Measurements from ENCODE around the gene DPYSL3.
"Not testable (repeated sequence)": the region's sequence is repeated elsewhere in the genome, so short reads cannot be mapped to it uniquely, and the experiment has no call there.

The DPYSL3 gene

DNA sequence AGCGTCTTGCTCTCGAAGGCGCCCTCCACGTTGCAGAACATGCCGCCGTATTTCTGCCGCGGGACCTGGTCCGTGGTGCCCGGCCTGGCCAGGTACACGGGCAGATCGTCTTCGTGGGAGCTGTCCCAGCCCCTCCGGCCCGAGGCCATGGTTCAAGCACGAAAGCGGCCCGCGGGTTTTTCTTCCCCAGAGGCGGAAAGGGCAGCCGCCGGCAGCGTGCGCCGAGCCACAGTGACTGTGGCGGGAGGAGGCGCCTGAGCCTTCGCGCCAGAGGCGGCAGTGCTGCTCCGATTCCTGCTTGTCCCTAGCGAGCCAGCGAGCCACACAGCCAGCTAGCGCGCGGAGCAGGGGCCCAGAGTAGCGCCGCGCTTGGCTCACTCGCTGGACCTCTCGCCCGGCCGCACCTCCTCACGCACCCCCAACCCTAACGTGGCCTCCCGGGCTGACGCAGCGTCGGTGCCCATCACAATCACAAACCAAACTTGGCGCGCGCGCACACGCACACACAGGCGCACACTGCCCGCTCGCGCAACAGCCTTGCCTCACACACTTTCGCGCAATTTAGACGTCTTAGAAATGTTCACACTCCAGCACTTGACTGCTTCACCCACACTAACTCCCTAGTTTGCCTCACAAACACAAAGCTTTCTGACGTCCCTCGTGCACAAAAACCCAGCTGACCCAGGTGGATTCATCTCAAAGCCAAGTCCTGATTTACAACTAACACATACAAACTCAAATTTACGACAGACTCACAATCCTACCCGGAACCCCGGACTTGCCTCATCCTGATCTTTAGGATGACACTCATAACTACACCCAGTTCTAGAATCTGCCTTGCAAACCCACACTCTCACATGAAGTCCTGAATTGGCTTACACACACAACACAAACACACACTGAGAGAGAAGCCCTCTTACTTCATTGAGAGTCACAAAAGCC is at the start of gene DPYSL3:
TSS of gene DPYSL3 (minus strand) at position 359 of the 942 bp plus-strand sequence. CDS start at position 149, 210 bp downstream.
- no peak for DNase-seq

DNA sequence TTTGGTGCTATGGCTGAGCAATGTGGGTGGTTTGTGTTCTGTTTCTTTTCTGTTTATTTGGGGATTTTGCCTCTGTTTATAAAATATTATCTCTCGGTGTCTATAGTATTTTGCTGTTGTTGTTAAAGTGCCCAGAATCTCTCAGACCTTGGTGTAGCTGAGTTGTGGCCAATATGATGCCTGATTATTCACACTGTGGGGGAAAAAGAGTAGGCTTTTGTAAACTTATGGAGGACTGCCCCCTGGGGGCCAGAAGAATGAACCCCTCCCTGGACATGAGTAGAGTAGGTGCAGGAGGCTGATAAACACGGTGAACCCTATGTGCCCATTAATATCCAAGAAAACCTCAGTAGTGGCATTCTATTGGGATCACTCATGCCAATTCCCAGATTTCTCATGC is 49.0 kb upstream of the DPYSL3 start:
- no peak for DNase-seq

- DNase-seq = no peak
These were observed 48.2 kb upstream of the DPYSL3 start for GRCh38 chr5:147557876-147558745.

DNA sequence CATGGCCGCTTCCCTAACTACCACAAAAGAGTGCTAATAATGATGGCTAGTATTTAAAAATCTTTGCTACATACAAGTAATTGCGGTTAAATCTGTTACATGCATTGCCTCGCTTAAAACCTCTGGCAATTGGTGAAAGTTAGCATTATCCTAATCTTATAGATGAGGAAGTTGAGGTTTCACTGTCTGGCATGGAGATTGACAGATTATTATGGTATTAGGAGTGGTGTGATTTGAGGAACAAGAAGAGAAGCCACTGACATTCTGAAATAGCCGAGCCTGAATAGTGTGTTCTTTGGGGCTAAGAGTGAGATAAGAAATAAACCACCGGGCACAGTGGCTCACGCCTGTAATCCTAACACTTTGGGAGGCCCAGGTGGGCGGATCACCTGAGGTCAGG is 45.3 kb upstream of the DPYSL3 start:
- no peak for DNase-seq

- DNase-seq = no peak
These were observed 44.5 kb upstream of the DPYSL3 start for GRCh38 chr5:147554261-147554817.

DNA sequence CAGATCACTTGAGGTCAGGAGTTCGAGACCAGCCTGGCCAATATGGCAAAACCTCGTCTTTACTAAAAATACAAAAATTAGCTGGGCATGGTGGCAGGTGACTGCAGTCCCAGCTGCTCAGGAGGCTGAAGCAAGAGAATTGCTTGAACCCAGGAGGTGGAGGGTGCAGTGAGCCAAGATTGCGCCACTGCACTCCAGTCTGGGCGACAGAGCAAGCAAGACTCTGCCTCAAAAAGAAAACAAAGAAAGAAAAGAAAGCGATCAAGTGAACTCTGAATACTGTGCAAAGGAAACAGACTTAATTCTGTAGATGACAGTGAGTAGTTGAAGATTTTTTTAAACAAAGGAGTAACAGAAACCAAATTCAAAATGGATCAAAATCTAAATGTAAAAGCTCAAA is 43.9 kb upstream of the DPYSL3 start:
- DNase-seq = not testable (repeated sequence)

DNA sequence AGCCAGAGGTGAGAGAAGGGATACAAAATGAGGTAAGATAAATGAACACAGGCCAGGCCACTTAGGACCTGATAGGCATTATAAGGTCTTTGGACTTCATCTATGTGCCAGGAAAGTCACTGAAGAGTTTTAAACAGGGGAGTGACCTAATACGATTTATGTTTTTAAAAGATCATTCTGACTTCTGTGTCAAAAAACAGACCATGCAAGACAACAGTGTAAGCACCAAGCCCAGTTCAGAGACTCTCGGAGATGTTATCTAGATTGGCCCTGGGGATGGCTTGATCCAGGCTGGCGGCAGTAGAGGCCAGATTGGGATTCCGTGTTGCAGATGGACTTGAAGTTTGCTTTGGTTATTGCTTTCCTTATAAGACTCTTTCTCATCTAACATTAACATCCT is 43.0 kb upstream of the DPYSL3 start:
- DNase-seq = no peak

GRCh38 chr5:147551677-147552076 is 41.8 kb upstream of the DPYSL3 start:
- DNase-seq = no peak

DNA sequence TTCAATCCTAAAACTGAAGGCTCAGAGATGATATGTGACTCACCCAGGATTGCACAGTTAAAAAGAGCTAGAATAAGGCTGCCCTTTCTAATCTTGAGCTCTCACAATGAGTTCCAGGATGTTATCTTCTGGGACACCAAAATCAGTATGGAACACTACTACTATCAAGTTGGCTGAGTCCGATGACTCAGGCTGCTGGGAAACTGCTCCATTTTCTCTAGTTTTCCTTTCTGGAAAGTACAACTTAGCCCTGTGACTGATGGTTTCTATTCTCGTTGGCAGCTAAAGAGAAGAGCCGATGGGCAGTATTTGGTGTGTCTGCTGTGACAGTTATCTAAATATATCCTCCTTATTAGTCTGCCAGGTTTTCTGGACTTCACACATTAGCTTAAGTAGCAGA is 37.9 kb upstream of the DPYSL3 start:
- DNase-seq = no peak

GRCh38 chr5:147544556-147544955 is 34.7 kb upstream of the DPYSL3 start:
- DNase-seq = no peak

- DNase-seq = no peak
These were observed 29.2 kb upstream of the DPYSL3 start for GRCh38 chr5:147539053-147539452.

DNA sequence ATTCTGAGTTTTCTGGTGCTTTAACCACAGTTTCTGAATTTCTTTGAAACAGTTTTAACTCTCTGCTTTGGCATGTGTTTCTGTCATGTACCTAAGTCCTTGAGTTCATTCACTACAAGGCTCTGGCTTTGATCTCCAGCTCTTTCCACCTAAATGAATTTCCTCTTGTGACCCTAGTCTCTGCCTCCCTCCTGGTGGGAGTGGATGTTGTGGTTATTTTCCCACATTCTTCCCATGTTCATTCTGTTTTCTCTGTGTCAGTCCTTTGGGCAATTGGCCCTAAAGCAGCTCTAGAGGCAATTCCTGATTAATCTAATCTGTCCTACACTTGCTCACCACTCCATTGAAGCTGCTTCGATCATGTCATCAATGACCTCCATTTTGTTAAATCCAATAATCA is 28.4 kb upstream of the DPYSL3 start:
- no peak for DNase-seq

GRCh38 chr5:147534172-147534951 is 24.5 kb upstream of the DPYSL3 start:
- DNase-seq = no peak

DNA sequence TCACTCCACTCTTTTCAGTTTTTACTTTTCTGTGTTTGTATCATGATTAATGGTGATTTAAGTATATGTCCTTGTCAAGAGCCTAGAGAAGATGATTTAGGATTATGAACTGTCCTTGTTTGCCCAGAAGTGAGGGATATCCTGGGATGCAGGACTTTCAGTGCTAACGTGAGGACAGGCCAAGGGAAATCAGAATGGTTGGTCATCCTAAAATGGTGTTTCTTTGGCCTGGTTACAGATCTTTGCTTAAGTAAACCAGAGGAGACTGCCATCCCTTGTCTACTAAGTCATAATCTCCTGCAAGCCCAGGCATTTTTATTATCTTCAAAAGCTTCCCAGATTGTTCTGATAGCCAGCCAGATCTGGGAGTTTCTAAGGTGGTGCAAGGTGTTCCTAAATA is 22.3 kb upstream of the DPYSL3 start:
- DNase-seq = no peak

DNA sequence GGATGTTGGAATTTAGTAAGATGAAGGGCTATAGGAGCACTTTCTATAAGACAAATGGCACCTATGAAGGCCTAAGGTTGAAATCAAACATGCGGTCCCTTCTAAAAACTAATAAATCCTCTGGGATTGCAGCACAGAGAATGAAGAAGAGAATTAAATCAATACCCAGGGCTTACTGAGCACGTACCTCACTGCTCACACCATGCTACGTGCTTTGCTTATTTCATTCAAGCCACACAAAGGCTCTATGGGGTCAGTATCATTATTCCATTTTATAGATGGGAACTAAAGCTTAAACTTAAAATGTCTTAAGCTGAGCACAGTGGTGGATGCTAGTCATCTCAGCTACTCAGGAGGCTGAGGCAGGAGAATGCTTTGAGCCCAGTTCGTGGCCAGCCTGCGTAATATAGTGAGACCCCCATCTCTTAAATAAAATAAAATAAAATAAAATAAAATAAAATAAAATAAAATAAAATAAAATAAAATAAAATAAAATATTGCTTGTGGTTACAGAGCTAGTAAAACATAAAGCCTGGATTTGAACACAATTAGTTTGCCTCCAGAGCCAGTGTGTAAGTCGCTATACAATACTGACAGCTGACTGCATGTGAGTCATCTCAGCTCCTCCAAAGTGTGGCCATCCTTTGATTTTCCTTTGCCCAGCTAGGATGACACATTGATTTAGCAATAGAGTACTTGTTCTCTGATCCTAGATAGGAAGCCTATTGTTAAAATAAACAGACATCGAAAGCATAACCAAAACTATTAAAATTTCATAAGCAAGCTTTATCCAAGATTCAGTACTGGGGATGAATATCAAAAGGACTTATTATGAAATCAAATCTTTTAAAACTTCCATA is 20.9 kb upstream of the DPYSL3 start:
- DNase-seq = no peak

- DNase-seq = no peak
These were observed 13.2 kb upstream of the DPYSL3 start for GRCh38 chr5:147523069-147523468.

DNA sequence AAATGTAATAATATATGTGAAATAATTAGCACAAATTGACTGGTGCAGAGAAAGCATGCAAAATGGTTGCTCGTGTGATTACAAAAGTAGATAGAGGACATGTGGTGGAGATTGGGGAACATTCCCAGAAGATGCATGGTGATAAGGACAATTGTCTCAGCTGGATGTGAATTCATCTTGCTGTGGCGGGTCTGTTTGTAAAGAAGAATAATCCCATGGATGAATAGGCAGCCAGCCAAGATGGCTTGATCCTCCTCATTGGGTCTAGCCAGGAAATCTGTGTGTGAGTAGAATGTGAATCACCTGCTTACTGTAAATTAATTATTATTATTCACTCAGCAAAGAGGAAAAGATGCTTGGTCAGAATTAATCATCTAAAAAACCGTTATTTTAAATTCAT is 12.6 kb upstream of the DPYSL3 start:
- no peak for DNase-seq

- DNase-seq = no peak
These were observed 10.6 kb upstream of the DPYSL3 start for GRCh38 chr5:147520450-147520849.

GRCh38 chr5:147519380-147519779 is 9.5 kb upstream of the DPYSL3 start:
- no peak for DNase-seq

DNA sequence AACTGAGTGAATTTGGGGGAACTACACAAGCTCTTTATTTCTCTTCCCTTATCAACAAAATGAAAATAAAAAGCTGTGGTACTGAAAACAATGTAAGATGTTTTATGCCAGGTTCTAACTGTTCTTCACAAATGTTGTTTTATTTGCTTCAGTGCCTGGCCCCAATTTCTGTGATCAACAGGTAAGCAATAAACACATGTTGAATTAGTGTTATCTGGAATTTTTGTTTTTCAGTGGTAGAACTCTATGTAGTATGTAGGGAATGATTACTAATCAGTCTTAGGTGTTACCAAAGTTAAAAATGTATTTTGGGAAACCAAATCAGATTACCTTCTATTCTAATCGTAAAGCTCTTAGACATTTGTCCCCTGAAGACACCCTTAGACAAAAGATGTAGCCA is 7.5 kb upstream of the DPYSL3 start:
- DNase-seq = no peak

GRCh38 chr5:147515269-147515668 is 5.4 kb upstream of the DPYSL3 start:
- no peak for DNase-seq

All from cortex of kidney (tissue), 1 donor.